Left lung (tissue), 10 donors: ENCODE results near the gene ANHX. TPM values are rescaled to one million over a fixed set of nuclear protein-coding genes. Genes with fewer than 3 reads are reported as not detected.

Experiments used
- ATAC-seq: fragments of 200-7000 bp; cut with Tn5 transposase; one replicate; pipeline ENCODE4 v1.9.1; 2020; ENCODE audit warnings: moderate library complexity
- DNase-seq, 4 donors: peaks; one replicate each; pipeline ENCODE4 v3.0.0-alpha.2; 2013 to 2020
- H3K27ac ChIP-seq, 2 donors: fragments of 200-600 bp; sonication (generic) in 1 of 2; one replicate each; pipeline versions ENCODE4 v1.5.0 to v1.8.0; 2020 to 2021
- H3K27me3 ChIP-seq, 2 donors: fragments of 200-600 bp; sonication (generic) in 1 of 2; one replicate each; pipeline versions ENCODE4 v1.5.0 to v1.8.0; 2020 to 2021
- H3K36me3 ChIP-seq, 2 donors: fragments of 200-600 bp; sonication (generic) in 1 of 2; one replicate each; pipeline versions ENCODE4 v1.5.0 to v1.8.0; 2020 to 2021
- H3K4me1 ChIP-seq, 2 donors: fragments of 200-600 bp; one replicate each; pipeline ENCODE4 v1.8.0; 2021
- H3K4me3 ChIP-seq, 2 donors: fragments of 200-600 bp; sonication (generic) in 1 of 2; one replicate each; pipeline versions ENCODE4 v1.5.0 to v1.8.0; 2020 to 2021; ENCODE audit warnings: mild to moderate bottlenecking in 1 of 2
- H3K9me3 ChIP-seq, 2 donors: fragments of 200-600 bp; sonication (generic) in 1 of 2; one replicate each; pipeline versions ENCODE4 v1.5.0 to v1.8.0; 2020 to 2021
- CTCF ChIP-seq, 2 donors: fragments of 200-600 bp; sonication (generic) in 1 of 2; IDR thresholded peaks; one replicate each; pipeline versions ENCODE4 v1.5.0 to v1.8.0; 2021; ENCODE audit warnings: antibody characterized with exemption in 2 of 2
- intact Hi-C, 2 donors: fragments of 100-400 bp; cut with DNase I; formaldehyde crosslinking; loops; one replicate each; pipeline versions ENCODE4 v1.11.2 to v1.14.2; 2022
- polyA plus RNA-seq, 6 donors: library from polyadenylated mRNA; unstranded; fragments of 120-200 nt; gene quantifications; one replicate each; pipeline ENCODE4 v1.2.1, GENCODE V29; 2013; ENCODE audit not compliant: insufficient read length in 6 of 6
- total RNA-seq, 2 donors: library from RNA; stranded (reverse); fragmentation: NEBNext Ultra II Directional; extraction: Animal tissue kit (Norgen Biotek cat#: 25700); gene quantifications; one replicate each; pipeline ENCODE4 v1.2.1, GENCODE V29; 2021
- donor health status: DM: no; HTN: yes; CAD: no.
- donor health status: DM: no; HTN: no; CAD: no.

The ANHX gene
- total and polyA plus RNA-seq, 8 donors = not detected

GRCh38 chr12:133221241-133221640 is 14.4 kb downstream of the ANHX start:
- Histone ChIP-seq H3K9me3 (peaks cover 0 to 91% of the 10 kb centered on the region in 2 donors), H3K27me3 (no peaks in the 10 kb centered on the region), H3K4me1 (no peaks in the 10 kb centered on the region), H3K4me3 (no peak overlapping the region), H3K36me3 (no peaks in the 10 kb centered on the region), H3K27ac (no peak overlapping the region)
- ATAC-seq (no peak), DNase-seq (no peak)
- intact Hi-C loops = no loop called here
- TF ChIP-seq CTCF (IDR thresholded peaks at IDR 0.05) = no peak

GRCh38 chr12:133220521-133220920 is 15.2 kb downstream of the ANHX start:
- no peaks in the 10 kb centered on the region for H3K27me3 ChIP-seq
- no peak overlapping the region for H3K4me3 ChIP-seq
- no peak for TF ChIP-seq CTCF (IDR thresholded peaks at IDR 0.05)
- H3K27ac ChIP-seq = no peak overlapping the region
- no peaks in the 10 kb centered on the region for H3K4me1 ChIP-seq
- ATAC-seq (no peak), DNase-seq (no peak)
- intact Hi-C loops = no loop called here
- H3K36me3 ChIP-seq = no peaks in the 10 kb centered on the region
- peaks cover 0 to 92% of the 10 kb centered on the region in 2 donors for H3K9me3 ChIP-seq

- no peak overlapping the region for H3K4me3 ChIP-seq
- ATAC-seq (no peak), DNase-seq (no peak)
- intact Hi-C loops = no loop called here
- peaks cover 0 to 99% of the 10 kb centered on the region in 2 donors for H3K9me3 ChIP-seq
- H3K27me3 ChIP-seq = no peaks in the 10 kb centered on the region
- H3K4me1 ChIP-seq = no peaks in the 10 kb centered on the region
- H3K36me3 ChIP-seq = no peaks in the 10 kb centered on the region
- TF ChIP-seq CTCF (IDR thresholded peaks at IDR 0.05) = no peak
- H3K27ac ChIP-seq = no peak overlapping the region
Measured at GRCh38 chr12:133217219-133217618, 18.5 kb downstream of the ANHX start.

- intact Hi-C loops = no loop called here
- Histone ChIP-seq H3K36me3 (no peaks in the 10 kb centered on the region), H3K27me3 (no peaks in the 10 kb centered on the region), H3K9me3 (peaks cover 2 to 99% of the 10 kb centered on the region in 2 donors), H3K27ac (no peak overlapping the region), H3K4me3 (no peak overlapping the region), H3K4me1 (no peaks in the 10 kb centered on the region)
- DNase-seq = no peak
- no peak for TF ChIP-seq CTCF (IDR thresholded peaks at IDR 0.05)
- ATAC-seq = no peak
Measured at GRCh38 chr12:133215724-133216123, 20.0 kb downstream of the ANHX start.

GRCh38 chr12:133206390-133206789 is 29.3 kb downstream of the ANHX start:
- Histone ChIP-seq H3K27ac (no peak overlapping the region), H3K9me3 (peaks cover 46 to 100% of the 10 kb centered on the region in 2 donors), H3K4me1 (no peaks in the 10 kb centered on the region), H3K4me3 (no peak overlapping the region), H3K36me3 (peaks cover 11 to 25% of the 10 kb centered on the region in 2 donors), H3K27me3 (no peaks in the 10 kb centered on the region)
- ATAC-seq (no peak), DNase-seq (no peak)
- TF ChIP-seq CTCF (IDR thresholded peaks at IDR 0.05) = no peak
- intact Hi-C loops = no loop called here
